IPS DF 19.7 (cell line): ENCODE data around the gene CCDC136.

ENCODE experiments used
- DNase-seq: peaks from one replicate; pipeline ENCODE4 v3.0.0-alpha.2; 2013; ENCODE audit warnings: low read depth, low spot score

CCDC136 gene

GRCh38 chr7:128831994-128832879, 40.5 kb downstream of the CCDC136 start:
- DNase-seq, result peak; percentile 56

GRCh38 chr7:128832880-128833147, 41.0 kb downstream of the CCDC136 start:
- no peak for DNase-seq

GRCh38 chr7:128833148-128833945, 41.6 kb downstream of the CCDC136 start:
- DNase-seq, result no peak

- no peak for DNase-seq
Measured at GRCh38 chr7:128833946-128834325, 42.2 kb downstream of the CCDC136 start.

- no peak for DNase-seq
Measured at GRCh38 chr7:128835231-128835751, 43.5 kb downstream of the CCDC136 start.

GRCh38 chr7:128835790-128836641, 44.2 kb downstream of the CCDC136 start:
- no peak for DNase-seq

GRCh38 chr7:128836729-128837348, 45.1 kb downstream of the CCDC136 start:
- DNase-seq, result no peak

GRCh38 chr7:128837521-128837921, 45.8 kb downstream of the CCDC136 start:
- no peak for DNase-seq

- no peak for DNase-seq
Measured at GRCh38 chr7:128838109-128838779, 46.5 kb downstream of the CCDC136 start.

- DNase-seq, result no peak
Measured at GRCh38 chr7:128838981-128839731, 47.4 kb downstream of the CCDC136 start.

- DNase-seq, result no peak
Measured at GRCh38 chr7:128839751-128840177, 48.0 kb downstream of the CCDC136 start.

- DNase-seq, result no peak
Measured at GRCh38 chr7:128840326-128841170, 48.8 kb downstream of the CCDC136 start.

GRCh38 chr7:128841171-128841690, 49.5 kb downstream of the CCDC136 start:
- no peak for DNase-seq

GRCh38 chr7:128841921-128842673, 50.3 kb downstream of the CCDC136 start:
- no peak for DNase-seq

GRCh38 chr7:128842674-128843641, 51.2 kb downstream of the CCDC136 start:
- DNase-seq, result no peak

- no peak for DNase-seq
Measured at GRCh38 chr7:128843938-128844621, 52.3 kb downstream of the CCDC136 start.
